Lower lobe of right lung (tissue), 2 donors: ENCODE data around the gene NKG7. TPM values are rescaled to one million over a fixed set of nuclear protein-coding genes. Genes with fewer than 3 reads are reported as not detected.
"Not testable (repeated sequence)": the region's sequence is repeated elsewhere in the genome, so short reads cannot be mapped to it uniquely, and the experiment has no call there.

Experiments used
- ATAC-seq, 2 donors: fragments of 200-7000 bp; cut with Tn5 transposase; one replicate each; pipeline ENCODE4 v1.9.1; 2020 to 2022; ENCODE audit warnings: mild to moderate bottlenecking in 2 of 2, moderate library complexity in 2 of 2
- DNase-seq: peaks from one replicate; pipeline ENCODE4 v3.0.0-alpha.2; 2020
- H3K27ac ChIP-seq: fragments of 200-600 bp; one replicate; pipeline ENCODE4 v1.8.0; 2022
- H3K27me3 ChIP-seq: fragments of 200-600 bp; one replicate; pipeline ENCODE4 v1.8.0; 2022; ENCODE audit warnings: low read depth
- H3K36me3 ChIP-seq: fragments of 200-600 bp; one replicate; pipeline ENCODE4 v1.8.0; 2022; ENCODE audit warnings: mild to moderate bottlenecking
- H3K4me1 ChIP-seq: fragments of 200-600 bp; one replicate; pipeline ENCODE4 v1.8.0; 2022
- H3K4me3 ChIP-seq: fragments of 200-600 bp; one replicate; pipeline ENCODE4 v1.8.0; 2022; ENCODE audit warnings: mild to moderate bottlenecking
- H3K9me3 ChIP-seq: fragments of 200-600 bp; one replicate; pipeline ENCODE4 v1.8.0; 2022
- intact Hi-C: fragments of 100-400 bp; cut with DNase I; formaldehyde crosslinking; loops from one replicate; pipeline ENCODE4 v1.11.0; 2022
- total RNA-seq: library from RNA; stranded (reverse); fragmentation: NEBNext Ultra II Directional; extraction: Animal tissue kit (Norgen Biotek cat#: 25700); gene quantifications from one replicate; pipeline ENCODE4 v1.2.1, GENCODE V29; 2021
- TF ChIP-seq, protein P1 (sequence below): fragments of 200-600 bp; IDR thresholded peaks from one replicate; pipeline ENCODE4 v1.8.0; 2022; ENCODE audit warnings: antibody characterized with exemption, mild to moderate bottlenecking
- donor health status: DM: no; HTN: yes; CAD: no; lungs with severe emphysema.

NKG7 gene
- total RNA-seq, 1 donor from 2014 or later = 31.7 TPM

DNA sequence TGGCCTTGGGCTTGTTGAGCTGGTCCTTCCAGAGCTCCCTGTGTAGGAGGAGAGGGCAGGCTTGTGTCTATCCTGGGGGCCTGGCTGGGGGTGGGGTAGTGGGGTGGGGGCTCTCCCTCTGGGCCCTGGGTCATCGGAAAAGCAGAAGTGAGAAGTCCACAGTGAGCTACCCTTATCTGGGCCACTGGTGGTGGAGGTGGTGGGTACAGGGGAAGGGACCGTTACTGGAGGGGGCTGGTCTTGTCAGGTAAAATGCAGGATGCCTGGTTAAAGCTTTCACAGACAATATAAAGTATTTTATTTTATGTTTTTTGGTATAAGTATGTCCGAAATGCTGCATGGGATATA, 45.3 kb upstream of the NKG7 start:
- Histone ChIP-seq H3K4me3 (no peak overlapping the region), H3K4me1 (no peaks in the 10 kb centered on the region), H3K9me3 (no peaks in the 10 kb centered on the region), H3K27me3 (peaks cover 22% of the 10 kb centered on the region), H3K27ac (peak overlapping the region; percentile 67), H3K36me3 (no peaks in the 10 kb centered on the region)
- TF ChIP-seq, protein P1, sequence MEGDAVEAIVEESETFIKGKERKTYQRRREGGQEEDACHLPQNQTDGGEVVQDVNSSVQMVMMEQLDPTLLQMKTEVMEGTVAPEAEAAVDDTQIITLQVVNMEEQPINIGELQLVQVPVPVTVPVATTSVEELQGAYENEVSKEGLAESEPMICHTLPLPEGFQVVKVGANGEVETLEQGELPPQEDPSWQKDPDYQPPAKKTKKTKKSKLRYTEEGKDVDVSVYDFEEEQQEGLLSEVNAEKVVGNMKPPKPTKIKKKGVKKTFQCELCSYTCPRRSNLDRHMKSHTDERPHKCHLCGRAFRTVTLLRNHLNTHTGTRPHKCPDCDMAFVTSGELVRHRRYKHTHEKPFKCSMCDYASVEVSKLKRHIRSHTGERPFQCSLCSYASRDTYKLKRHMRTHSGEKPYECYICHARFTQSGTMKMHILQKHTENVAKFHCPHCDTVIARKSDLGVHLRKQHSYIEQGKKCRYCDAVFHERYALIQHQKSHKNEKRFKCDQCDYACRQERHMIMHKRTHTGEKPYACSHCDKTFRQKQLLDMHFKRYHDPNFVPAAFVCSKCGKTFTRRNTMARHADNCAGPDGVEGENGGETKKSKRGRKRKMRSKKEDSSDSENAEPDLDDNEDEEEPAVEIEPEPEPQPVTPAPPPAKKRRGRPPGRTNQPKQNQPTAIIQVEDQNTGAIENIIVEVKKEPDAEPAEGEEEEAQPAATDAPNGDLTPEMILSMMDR = no peak
- ATAC-seq (peak; percentile 13 to 34), DNase-seq (no peak)
- intact Hi-C loops = no loop called here

DNA sequence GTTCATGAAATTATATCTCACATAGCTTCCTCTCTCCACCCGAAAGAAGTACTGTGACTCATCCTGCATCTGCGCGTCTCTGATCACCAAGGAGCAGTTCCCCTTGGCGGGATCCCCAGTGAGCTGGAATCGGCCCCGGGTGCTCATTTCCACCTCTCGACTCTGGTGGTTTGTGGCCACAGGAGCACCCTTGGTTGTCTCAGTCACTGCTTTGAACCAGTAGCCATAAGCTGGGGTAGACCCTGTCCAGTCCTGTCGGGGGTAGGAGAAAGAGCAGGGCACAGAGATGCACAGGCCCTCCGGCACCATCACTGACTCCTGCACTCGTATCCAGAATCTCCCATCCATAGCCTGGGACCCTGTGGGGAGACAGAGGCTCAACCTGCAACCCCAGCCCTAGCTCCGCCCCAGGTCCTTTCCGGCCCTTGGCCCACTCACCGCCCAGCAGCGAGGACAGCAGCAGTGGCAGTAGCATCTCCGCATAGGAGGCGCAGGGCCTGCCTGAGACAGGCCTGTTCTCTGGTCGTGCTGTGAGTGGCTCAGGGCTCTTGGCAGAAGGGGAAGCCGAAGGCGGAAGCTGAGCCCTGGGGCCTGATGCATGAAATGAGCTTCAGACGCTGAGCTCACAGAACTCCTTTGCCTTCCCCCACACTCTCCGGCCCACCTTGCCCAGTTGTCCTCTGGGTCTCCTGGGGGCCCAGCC, 44.8 kb upstream of the NKG7 start, which contains the start of gene SIGLEC10:
Gene SIGLEC10, minus strand, starts transcription at position 536 of the 703 bp plus-strand sequence. Its CDS starts 61 bp downstream, at position 475.
- peak; percentile 72 to 85 for ATAC-seq
- Histone ChIP-seq H3K27me3 (peaks cover 22% of the 10 kb centered on the region), H3K27ac (peak within 1 kb of the TSS; percentile 67), H3K4me3 (peak within 1 kb of the TSS; percentile 27), H3K4me1 (no peaks in the 10 kb centered on the region), H3K36me3 (no peaks in the 10 kb centered on the region), H3K9me3 (no peaks in the 10 kb centered on the region)
- peak; percentile 84 for DNase-seq
- intact Hi-C loops = no loop called here
- TF ChIP-seq, protein P1 = no peak

DNA sequence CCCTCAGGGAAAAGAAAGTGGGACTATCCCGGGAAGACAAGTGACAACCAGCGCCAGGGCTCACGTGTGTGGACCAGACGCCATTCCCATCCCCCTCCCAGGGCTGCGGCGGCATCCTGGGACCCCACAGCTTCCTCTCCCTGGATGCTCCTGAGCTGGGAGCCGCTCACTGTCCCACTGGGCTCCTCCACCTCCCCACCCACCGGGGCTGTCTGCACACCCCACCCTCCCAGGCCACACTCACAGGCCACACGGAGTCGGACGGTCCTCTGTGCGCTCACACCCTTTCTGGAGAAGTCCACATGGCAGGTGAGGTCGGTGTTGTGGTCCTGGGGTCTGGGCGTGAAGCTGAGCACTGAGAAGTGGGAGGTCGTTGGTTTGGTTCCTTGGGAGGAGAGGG, 44.0 kb upstream of the NKG7 start:
- H3K4me3 ChIP-seq, H3K27ac ChIP-seq, DNase-seq, intact Hi-C loops, H3K4me1 ChIP-seq, H3K9me3 ChIP-seq, ATAC-seq, H3K36me3 ChIP-seq: not testable (repeated sequence)
- peaks cover 19% of the 10 kb centered on the region for H3K27me3 ChIP-seq

DNA sequence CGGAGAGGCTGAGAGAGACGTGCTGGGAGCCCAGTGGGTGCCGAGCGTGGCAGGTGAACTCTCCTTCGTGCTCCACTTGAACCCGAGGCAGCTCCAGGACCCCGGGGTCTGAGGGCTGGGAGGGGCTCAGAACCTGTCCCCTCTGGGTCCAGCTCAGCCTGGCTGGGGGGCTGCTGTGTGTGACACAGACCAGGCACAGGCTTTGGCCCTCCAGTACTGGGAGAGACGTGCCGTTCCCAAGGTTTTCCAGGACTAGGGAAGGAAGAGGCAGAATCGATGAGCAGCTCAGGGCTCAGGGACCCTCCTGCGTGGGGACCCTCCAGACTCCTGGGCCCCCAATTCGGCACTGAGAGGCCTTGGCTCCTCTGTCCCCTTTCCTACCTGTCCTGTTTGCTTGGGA, 42.7 kb upstream of the NKG7 start:
- ATAC-seq (no peak), DNase-seq (no peak)
- TF ChIP-seq, protein P1 = no peak
- H3K36me3 ChIP-seq = no peaks in the 10 kb centered on the region
- no peak overlapping the region for H3K4me3 ChIP-seq
- H3K4me1 ChIP-seq = no peaks in the 10 kb centered on the region
- no peak overlapping the region for H3K27ac ChIP-seq
- H3K9me3 ChIP-seq = no peaks in the 10 kb centered on the region
- H3K27me3 ChIP-seq = peaks cover 7% of the 10 kb centered on the region
- intact Hi-C loops = no loop called here

DNA sequence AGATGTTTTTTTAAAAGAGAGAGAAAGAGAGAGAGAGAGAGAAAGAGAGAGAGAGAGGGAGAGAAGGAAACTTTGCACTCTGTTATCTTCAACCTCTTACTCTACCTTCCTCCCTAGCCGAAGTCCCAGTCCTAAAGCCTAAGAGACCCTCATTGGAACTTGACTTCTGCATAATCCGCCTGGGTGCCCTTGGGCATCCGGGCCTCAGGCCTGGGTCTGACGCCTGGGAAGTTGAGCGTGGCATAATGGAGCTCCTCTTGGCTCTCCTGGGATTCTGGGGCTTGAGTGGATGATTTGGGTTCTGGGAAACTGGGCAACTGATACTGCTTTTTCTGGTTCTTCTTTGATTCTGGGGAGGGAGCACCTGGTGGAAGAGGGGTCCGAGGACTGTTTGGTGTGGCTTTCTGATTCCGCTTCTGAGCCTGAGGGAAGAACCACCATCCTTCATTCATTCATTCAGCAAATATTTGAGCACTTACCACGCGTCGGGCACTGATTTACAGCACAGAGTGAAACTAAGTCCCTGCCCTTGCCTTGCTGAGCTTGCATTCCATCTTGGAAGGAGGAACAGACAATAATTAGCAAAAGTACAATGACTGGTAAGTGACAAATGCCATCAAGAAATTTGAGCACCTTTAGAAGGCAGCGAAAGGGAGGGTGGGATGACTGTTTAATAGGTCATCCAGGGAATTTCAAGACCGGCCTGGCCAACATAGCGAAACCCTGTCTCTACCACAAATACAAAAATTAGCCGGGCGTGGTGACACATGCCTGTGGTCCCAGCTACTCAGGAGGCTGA, 38.7 kb upstream of the NKG7 start:
- intact Hi-C loops = no loop called here
- H3K27me3 ChIP-seq = peaks cover 5% of the 10 kb centered on the region
- no peak overlapping the region for H3K4me3 ChIP-seq
- no peak overlapping the region for H3K27ac ChIP-seq
- no peak for DNase-seq
- ATAC-seq = no peak
- no peaks in the 10 kb centered on the region for H3K4me1 ChIP-seq
- no peaks in the 10 kb centered on the region for H3K9me3 ChIP-seq
- TF ChIP-seq, protein P1 = no peak
- H3K36me3 ChIP-seq = no peaks in the 10 kb centered on the region
